K562 (cell line): Measurements from ENCODE around the gene NYAP1. TPM values are rescaled to one million over a fixed set of nuclear protein-coding genes. Genes with fewer than 3 reads are reported as not detected.
A peak's percentile ranks its signal among the peaks of the same experiment; 100 is the strongest.
"Not testable (repeated sequence)": the region's sequence is repeated elsewhere in the genome, so short reads cannot be mapped to it uniquely, and the experiment has no call there.

ENCODE experiments used
- ATAC-seq: fragments of 200-7000 bp; cut with Tn5 transposase; 3 replicates; pipeline ENCODE4 v1.9.1; 2020; ENCODE audit warnings: moderate library complexity
- BruUV-seq: library from RNA; stranded (reverse); fragments of 400-500 nt; replicated peaks from 2 replicates; lab custom pipeline; 2021; lab: Mats Ljungman, UMichigan
- CTCF ChIA-PET: fragments of 300-600 bp; formaldehyde crosslinking; extraction: SDS; loops from one replicate; lab custom pipeline; 2021; ENCODE audit warnings: low intra/inter-chr PET ratio; lab: Yijun Ruan, JAX
- POLR2A ChIA-PET: fragments of 300-600, 350-650 bp; sonication (Branson Sonifier 250); formaldehyde crosslinking; extraction: SDS; loops from one replicate; lab custom pipeline; 2021; ENCODE audit warnings: antibody characterized with exemption, inconsistent platforms; lab: Yijun Ruan, JAX
- DNase-seq, 4 experiments: peaks; one replicate each; pipeline versions ENCODE4 v3.0.0 to v3.0.0-alpha.2; 2011 to 2018; ENCODE audit warnings: low spot score in 3 of 4, mixed read lengths in 3 of 4; ENCODE audit errors: extremely low read depth in 1 of 4
- FAIRE-seq: peaks from 2 replicates; lab custom pipeline; 2011; peaks lifted over from hg19 to GRCh38; lab: Jason Lieb, UNC
- H2AFZ ChIP-seq: 2 replicates; pipeline ENCODE4 v1.6.0; 2011; ENCODE audit warnings: low read depth, low read length, control low read depth, inconsistent platforms
- H3K27ac ChIP-seq: fragments of 200-600 bp; 3 replicates; pipeline ENCODE4 v1.8.0; 2011; ENCODE audit warnings: low read depth, mild to moderate bottlenecking, control low read depth, inconsistent platforms, low read length, moderate library complexity, mixed read lengths; ENCODE audit errors: extremely low read depth
- H3K27me3 ChIP-seq, 2 experiments: fragments of 300-600 bp in 1 of 2; 2 replicates in 1 of 2; 3 replicates in 1 of 2; pipeline versions ENCODE4 v1.6.0 to v1.8.0; 2011; ENCODE audit warnings: inconsistent platforms in 2 of 2, low read length in 2 of 2, mild to moderate bottlenecking in 1 of 2, mixed read lengths in 1 of 2, moderate library complexity in 1 of 2; ENCODE audit not compliant: control insufficient read depth in 2 of 2, insufficient read depth in 2 of 2
- H3K36me3 ChIP-seq: fragments of 300-600 bp; 3 replicates; pipeline ENCODE4 v1.8.0; 2011; ENCODE audit warnings: mild to moderate bottlenecking, low read length, inconsistent platforms; ENCODE audit not compliant: control insufficient read depth, insufficient read depth
- H3K4me1 ChIP-seq, 2 experiments: fragments of 200-600 bp in 1 of 2; replicated peaks in 1 of 2; 2 replicates in 1 of 2; 3 replicates in 1 of 2; pipeline versions ENCODE4 v1.5.1 to v1.8.0; 2011; ENCODE audit warnings: inconsistent platforms in 2 of 2, low read length in 2 of 2, mild to moderate bottlenecking in 1 of 2, mixed read lengths in 1 of 2, moderate library complexity in 1 of 2; ENCODE audit not compliant: control insufficient read depth in 2 of 2, insufficient read depth in 2 of 2
- H3K4me2 ChIP-seq: 2 replicates; pipeline ENCODE4 v1.6.1; 2011; ENCODE audit warnings: low read length, control low read depth, inconsistent platforms, mixed read lengths; ENCODE audit not compliant: insufficient read depth
- H3K4me3 ChIP-seq: fragments of 200-600 bp; sonication (generic), shearing (Covaris generic); 2 replicates; pipeline ENCODE4 v1.5.1; 2016; ENCODE audit warnings: control low read depth, inconsistent platforms
- H3K79me2 ChIP-seq: fragments of 200-600 bp; 3 replicates; pipeline ENCODE4 v1.8.0; 2011; ENCODE audit warnings: low read length, inconsistent platforms; ENCODE audit not compliant: control insufficient read depth, insufficient read depth
- H3K9ac ChIP-seq, 2 experiments: 2 replicates each; pipeline versions ENCODE4 v1.6.0 to v1.6.1; 2011; ENCODE audit warnings: low read depth in 2 of 2, low read length in 2 of 2, control low read depth in 1 of 2, inconsistent platforms in 1 of 2, mild to moderate bottlenecking in 1 of 2, mixed read lengths in 1 of 2; ENCODE audit not compliant: insufficient read depth in 1 of 2
- H3K9me1 ChIP-seq: one replicate; pipeline ENCODE4 v1.6.0; 2011; ENCODE audit warnings: inconsistent platforms, mild to moderate bottlenecking, low read length, moderate library complexity; ENCODE audit not compliant: control insufficient read depth, insufficient read depth
- H3K9me3 ChIP-seq: replicated peaks from 2 replicates; pipeline ENCODE4 v1.5.1; 2011; ENCODE audit warnings: low read depth, low read length, inconsistent platforms; ENCODE audit not compliant: control insufficient read depth, insufficient read depth
- H4K20me1 ChIP-seq: replicated peaks from 2 replicates; pipeline ENCODE4 v1.6.1; 2011; ENCODE audit warnings: low read length, inconsistent platforms, mixed read lengths; ENCODE audit not compliant: control insufficient read depth, insufficient read depth
- CBFA2T2 ChIP-seq: fragments of 450-650 bp; conservative IDR thresholded peaks from 2 replicates; pipeline ENCODE4 v1.6.1; 2017; ENCODE audit warnings: mild to moderate bottlenecking
- RAD51 ChIP-seq: fragments of 450-650 bp; IDR thresholded peaks from 2 replicates; pipeline ENCODE4 v1.7.1; 2016; ENCODE audit warnings: low read depth, mild to moderate bottlenecking, borderline replicate concordance
- RBM25 ChIP-seq: fragments of 200-400 bp; formaldehyde crosslinking; IDR thresholded peaks from 2 replicates; pipeline ENCODE4 v1.6.1; 2018; ENCODE audit warnings: low read length, low read depth, moderate library complexity; ENCODE audit not compliant: severe bottlenecking
- USF1 ChIP-seq: sonication (generic); formaldehyde crosslinking; IDR thresholded peaks from 2 replicates; pipeline ENCODE4 v1.9.0; 2022; ENCODE audit warnings: mild to moderate bottlenecking, missing genetic modification reagents
- USF2 ChIP-seq: sonication (generic); formaldehyde crosslinking; IDR thresholded peaks from 2 replicates; pipeline ENCODE4 v1.5.0; 2020; ENCODE audit warnings: missing genetic modification reagents
- WGBS: fragments of 100-300 bp; shearing (Covaris generic); methylation state at CpG from one replicate; pipeline ENCODE4 v1.1.6; 2016; ENCODE audit warnings: low coverage, mixed read lengths; ENCODE audit not compliant: insufficient coverage; ENCODE audit errors: missing lambda C conversion rate; 5-methylcytosine and 5-hydroxymethylcytosine counted together
- in situ Hi-C: fragments of 300-500 bp; cut with MboI; formaldehyde crosslinking; loops from 4 replicates; pipeline ENCODE4 v1.15.0; 2018; ENCODE audit warnings: inconsistent platforms, mixed read lengths
- intact Hi-C: fragments of 100-400 bp; cut with micrococcal nuclease; formaldehyde crosslinking; loops from 2 replicates; pipeline ENCODE4 v1.14.2; 2022
- polyA plus RNA-seq, 8 experiments: library from polyadenylated mRNA; depleted of rRNA in 4 of 8; stranded (reverse) in 5 of 8; unstranded in 3 of 8; fragments of >200 nt; fragmentation: Nextera tagmentation in 2 of 8; fragmentation: Illumina TruSeq in 1 of 8; extraction: Ambion mirVana in 2 of 8; extraction: Trizol in 1 of 8; gene quantifications; 2 replicates each; pipeline versions ENCODE4 v1.2.1 to v1.2.3, GENCODE V29; 2011 to 2014; ENCODE audit warnings: inconsistent platforms in 1 of 8, missing spikeins in 1 of 8
- total RNA-seq, 7 experiments: library from RNA; depleted of rRNA in 6 of 7; stranded (reverse); fragments of >200 nt in 6 of 7; fragmentation: Illumina TruSeq in 2 of 7; extraction: Trizol in 2 of 7; gene quantifications; 2 replicates each; pipeline versions ENCODE4 v1.2.1 to v1.2.3, GENCODE V29; 2011 to 2021; ENCODE audit warnings: low replicate concordance in 1 of 7

NYAP1 gene
- total and polyA plus RNA-seq, 9 of the 15 experiments (the other 6 are each of a cell fraction or from before 2014, with no cell fraction given), result 0.11 to 0.88 (median 0.22) TPM; not detected in 2

GRCh38 chr7:100521909-100522593, 38.3 kb downstream of the NYAP1 start:
- H3K4me3 ChIP-seq, H3K27ac ChIP-seq, CTCF ChIA-PET, BruUV-seq, H3K9me3 ChIP-seq, H3K9ac ChIP-seq, H4K20me1 ChIP-seq, H3K4me2 ChIP-seq, H3K79me2 ChIP-seq, FAIRE-seq, intact Hi-C loops, H3K9me1 ChIP-seq, in situ Hi-C loops, H3K27me3 ChIP-seq, H3K4me1 ChIP-seq, H3K36me3 ChIP-seq: not testable (repeated sequence)
- whole genome bisulfite sequencing, result 48% methylated on average over 2 of the region's 3 CpGs
- POLR2A ChIA-PET, result interaction anchor here (0.7 to 1.8 kb wide), 4 partner anchors 9 to 93 kb away, joined by 3 to 6 read pairs (median 4); partner anchors contain the start of gene ZCWPW1
- DNase-seq (peak in 3 of 4 experiments; percentile 44 to 60 (median 58)), ATAC-seq (peak; percentile 40; the same call in 2 of the 3 replicates)
- TF ChIP-seq USF2 (CRISPR knock-in tag) (peak; percentile 84), RBM25 (peak; percentile 33), CBFA2T2 (0 out of 2 replicates have a peak, but pooled peaks have one; percentile 3), USF1 (peak; percentile 60), RAD51 (peak; percentile 78)
- 0 out of 2 replicates have a peak overlapping the region, but pooled peaks have one; percentile 22 for H2AFZ ChIP-seq

- in situ Hi-C loops, H2AFZ ChIP-seq, CTCF ChIA-PET, FAIRE-seq, H3K9me3 ChIP-seq, H3K27me3 ChIP-seq, H3K4me1 ChIP-seq, H3K9me1 ChIP-seq, ATAC-seq, H3K4me2 ChIP-seq, H3K36me3 ChIP-seq, H3K4me3 ChIP-seq, DNase-seq, H3K27ac ChIP-seq, H3K79me2 ChIP-seq, intact Hi-C loops, H4K20me1 ChIP-seq, BruUV-seq, H3K9ac ChIP-seq: not testable (repeated sequence)
- WGBS, result no CpG with 5 or more reads among the region's 34 CpGs
- POLR2A ChIA-PET, result interaction anchor here (1.8 kb wide), 1 partner anchor 8 kb away, joined by 6 read pairs; no protein-coding TSS in a partner anchor
Measured at GRCh38 chr7:100523192-100523591, 39.5 kb downstream of the NYAP1 start.
